PC-3 (cell line): ENCODE data around the gene KTI12. TPM values are rescaled to one million over a fixed set of nuclear protein-coding genes. Genes with fewer than 3 reads are reported as not detected.
A peak's percentile ranks its signal among the peaks of the same experiment; 100 is the strongest.
"Not testable (repeated sequence)": the region's sequence is repeated elsewhere in the genome, so short reads cannot be mapped to it uniquely, and the experiment has no call there.

ENCODE experiments used
- ATAC-seq: fragments of 200-7000 bp; cut with Tn5 transposase; 2 replicates; pipeline ENCODE4 v1.9.1; 2020; ENCODE audit warnings: mild to moderate bottlenecking, moderate library complexity
- Bru-seq: library from RNA; stranded (reverse); fragments of 400-500 nt; gene quantifications from one replicate; lab custom pipeline; 2021; lab: Mats Ljungman, UMichigan
- BruChase-seq, 2 experiments: library from RNA; stranded (reverse); fragments of 400-500 nt; gene quantifications; one replicate each; lab custom pipeline; 2021; lab: Mats Ljungman, UMichigan
- BruUV-seq: library from RNA; stranded (reverse); fragments of 400-500 nt; replicated peaks from 2 replicates; lab custom pipeline; 2021; lab: Mats Ljungman, UMichigan
- CTCF ChIA-PET: fragments of 300-600 bp; sonication (Branson Sonifier 250); formaldehyde crosslinking; loops from one replicate; lab custom pipeline; 2022; ENCODE audit warnings: antibody characterized with exemption; lab: Charles Lee
- POLR2A ChIA-PET: fragments of 300-600 bp; sonication (Branson Sonifier 250); formaldehyde crosslinking; loops from one replicate; lab custom pipeline; 2022; ENCODE audit warnings: antibody characterized with exemption; ENCODE audit not compliant: unreplicated experiment; lab: Charles Lee
- DNase-seq: peaks from one replicate; pipeline ENCODE4 v3.0.0-alpha.2; 2015
- H2AFZ ChIP-seq: fragments of 300-600 bp; sonication (generic); 2 replicates; pipeline ENCODE4 v1.6.0; 2016; ENCODE audit warnings: antibody characterized with exemption, low read length
- H3F3A ChIP-seq: fragments of 300-600 bp; sonication (generic); one replicate; pipeline ENCODE4 v1.6.0; 2017; ENCODE audit warnings: antibody characterized with exemption, low read length, control low read depth, mild to moderate bottlenecking; ENCODE audit not compliant: unreplicated experiment
- H3K27ac ChIP-seq: fragments of 300-600 bp; sonication (generic); 2 replicates; pipeline ENCODE4 v1.5.1; 2016; ENCODE audit warnings: mild to moderate bottlenecking, low read length
- H3K27me3 ChIP-seq: fragments of 300-600 bp; sonication (generic); 2 replicates; pipeline ENCODE4 v1.6.1; 2016; ENCODE audit warnings: low read length, mixed read lengths
- H3K36me3 ChIP-seq: fragments of 300-600 bp; sonication (generic); 2 replicates; pipeline ENCODE4 v1.6.1; 2016; ENCODE audit warnings: low read depth, mixed run types, low read length, mixed read lengths
- H3K4me1 ChIP-seq: fragments of 300-600 bp; sonication (generic); 2 replicates; pipeline ENCODE4 v1.5.1; 2016; ENCODE audit warnings: low read length; ENCODE audit not compliant: insufficient read depth
- H3K4me2 ChIP-seq: fragments of 300-600 bp; sonication (generic); 2 replicates; pipeline ENCODE4 v1.6.0; 2016; ENCODE audit warnings: low read length
- H3K4me3 ChIP-seq: fragments of 300-600 bp; sonication (generic); 2 replicates; pipeline ENCODE4 v1.5.1; 2016; ENCODE audit warnings: mild to moderate bottlenecking, low read length, mixed read lengths
- H3K79me2 ChIP-seq: fragments of 300-600 bp; sonication (generic); 2 replicates; pipeline ENCODE4 v1.6.1; 2017; ENCODE audit warnings: low read length, mixed read lengths
- H3K9ac ChIP-seq: fragments of 300-600 bp; sonication (generic); 2 replicates; pipeline ENCODE4 v1.6.0; 2016; ENCODE audit warnings: mild to moderate bottlenecking, low read length
- H3K9me2 ChIP-seq: fragments of 300-600 bp; sonication (generic); replicated peaks from 2 replicates; pipeline ENCODE4 v1.6.1; 2016; ENCODE audit warnings: mixed run types, low read length, mixed read lengths
- H3K9me3 ChIP-seq: fragments of 300-600 bp; sonication (generic); 2 replicates; pipeline ENCODE4 v1.6.1; 2016; ENCODE audit warnings: low read length, mixed read lengths
- H4K20me1 ChIP-seq: fragments of 300-600 bp; sonication (generic); 2 replicates; pipeline ENCODE4 v1.6.1; 2016; ENCODE audit warnings: low read length, mixed read lengths
- EZH2 ChIP-seq: fragments of 300-600 bp; sonication (generic); IDR thresholded peaks from one replicate; pipeline ENCODE4 v1.6.1; 2017; ENCODE audit warnings: antibody characterized with exemption, mild to moderate bottlenecking, low read length; ENCODE audit not compliant: unreplicated experiment
- EZH2phosphoT487 ChIP-seq: fragments of 300-600 bp; sonication (generic); IDR thresholded peaks from 2 replicates; pipeline ENCODE4 v1.6.1; 2018; ENCODE audit warnings: mild to moderate bottlenecking, antibody characterized with exemption, low read length, borderline replicate concordance
- intact Hi-C: fragments of 100-400 bp; cut with micrococcal nuclease; formaldehyde crosslinking; loops from 2 replicates; pipeline ENCODE4 v1.9.0; 2023
- long read RNA-seq: library from polyadenylated mRNA; unstranded; transcript quantifications from one replicate; pipeline ENCODE4 v2.0.0, GENCODE V29; 2021; ENCODE audit not compliant: unreplicated experiment
- total RNA-seq: library from RNA; depleted of rRNA; stranded (reverse); fragments of >200 nt; gene quantifications from 2 replicates; pipeline ENCODE4 v1.2.3, GENCODE V29; 2014; rRNA removed
- TF ChIP-seq, protein P1 (sequence below): fragments of 300-600 bp; sonication (generic); conservative IDR thresholded peaks from 2 replicates; pipeline ENCODE4 v1.5.1; 2017; ENCODE audit warnings: antibody characterized with exemption, low read depth, mild to moderate bottlenecking, low read length

Gene KTI12, protein sequence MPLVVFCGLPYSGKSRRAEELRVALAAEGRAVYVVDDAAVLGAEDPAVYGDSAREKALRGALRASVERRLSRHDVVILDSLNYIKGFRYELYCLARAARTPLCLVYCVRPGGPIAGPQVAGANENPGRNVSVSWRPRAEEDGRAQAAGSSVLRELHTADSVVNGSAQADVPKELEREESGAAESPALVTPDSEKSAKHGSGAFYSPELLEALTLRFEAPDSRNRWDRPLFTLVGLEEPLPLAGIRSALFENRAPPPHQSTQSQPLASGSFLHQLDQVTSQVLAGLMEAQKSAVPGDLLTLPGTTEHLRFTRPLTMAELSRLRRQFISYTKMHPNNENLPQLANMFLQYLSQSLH
- total RNA-seq (9.7 and 12.8 TPM in 2 replicates), Bru-seq, nascent RNA (percentile 82 among the genes with signal in this experiment), BruChase-seq, experiment 1, labeled RNA remaining after a 6-hour chase (percentile 79 among the genes with signal in this experiment), BruChase-seq, experiment 2, labeled RNA remaining after a 2-hour chase (percentile 95 among the genes with signal in this experiment)
- long read RNA-seq, transcript KTI12-201 (1 exons, 1,714 nt): major isoform, 47 of 47 reads
- long read RNA-seq, partial matches to known transcripts: 0 of 47 reads
- long read RNA-seq, other reads (novel, unspliced or antisense): 0 of 47 reads

DNA sequence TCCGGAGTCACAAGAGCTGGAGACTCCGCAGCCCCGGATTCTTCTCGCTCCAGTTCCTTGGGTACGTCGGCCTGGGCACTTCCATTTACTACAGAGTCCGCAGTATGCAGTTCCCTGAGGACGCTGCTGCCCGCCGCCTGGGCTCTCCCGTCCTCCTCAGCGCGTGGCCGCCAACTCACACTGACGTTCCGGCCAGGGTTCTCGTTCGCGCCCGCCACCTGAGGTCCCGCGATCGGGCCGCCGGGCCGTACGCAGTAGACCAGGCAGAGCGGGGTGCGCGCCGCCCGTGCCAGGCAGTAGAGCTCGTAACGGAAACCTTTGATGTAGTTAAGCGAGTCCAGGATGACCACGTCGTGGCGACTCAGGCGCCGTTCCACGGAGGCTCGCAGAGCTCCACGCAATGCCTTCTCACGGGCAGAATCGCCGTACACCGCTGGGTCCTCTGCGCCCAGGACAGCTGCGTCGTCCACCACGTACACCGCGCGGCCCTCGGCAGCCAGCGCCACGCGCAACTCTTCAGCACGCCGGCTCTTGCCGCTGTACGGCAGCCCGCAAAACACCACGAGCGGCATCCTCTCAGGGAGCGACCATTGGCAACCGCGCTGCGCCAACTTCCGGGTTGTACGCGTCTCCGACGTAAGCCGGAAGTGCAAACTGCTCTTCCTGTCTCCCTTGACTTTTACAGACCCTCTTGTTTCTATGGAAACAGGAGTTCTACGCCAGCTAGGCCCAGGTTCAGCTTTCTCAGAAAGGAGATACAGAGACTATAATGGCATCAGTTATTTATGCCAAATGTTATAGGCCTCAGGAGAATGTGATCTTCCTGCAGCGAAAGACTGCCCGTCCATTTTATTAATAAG lies at the start of gene KTI12:
Gene KTI12 (minus strand): TSS at position 621 of the 860 bp plus-strand sequence. CDS start 49 bp downstream, at position 572.
- Histone ChIP-seq H4K20me1 (peaks cover 15% of the 10 kb centered on the region), H3K9ac (peak within 1 kb of the TSS; percentile 92), H3F3A (no peaks in the 10 kb centered on the region), H3K4me1 (peaks cover 15% of the 10 kb centered on the region), H3K79me2 (peaks cover 35% of the 10 kb centered on the region), H3K4me3 (peak within 1 kb of the TSS; percentile 97), H3K36me3 (no peaks in the 10 kb centered on the region; the same call in 1 of the 2 replicates), H2AFZ (peak within 1 kb of the TSS; percentile 95), H3K9me2 (no peaks in the 10 kb centered on the region), H3K27me3 (no peaks in the 10 kb centered on the region), H3K4me2 (peak within 1 kb of the TSS; percentile 91), H3K9me3 (no peaks in the 10 kb centered on the region), H3K27ac (peak within 1 kb of the TSS; percentile 59)
- BruUV-seq: TSS peak; percentile 66
- CTCF ChIA-PET: no interaction called here
- intact Hi-C loops: loop anchor here (1.0 kb wide), 1 partner anchor 23 kb away; the partner anchor contains the start of gene BTF3L4
- DNase-seq (peak; percentile 86), ATAC-seq (peak; percentile 84)
- POLR2A ChIA-PET: no interaction called here
- TF ChIP-seq, protein P1, sequence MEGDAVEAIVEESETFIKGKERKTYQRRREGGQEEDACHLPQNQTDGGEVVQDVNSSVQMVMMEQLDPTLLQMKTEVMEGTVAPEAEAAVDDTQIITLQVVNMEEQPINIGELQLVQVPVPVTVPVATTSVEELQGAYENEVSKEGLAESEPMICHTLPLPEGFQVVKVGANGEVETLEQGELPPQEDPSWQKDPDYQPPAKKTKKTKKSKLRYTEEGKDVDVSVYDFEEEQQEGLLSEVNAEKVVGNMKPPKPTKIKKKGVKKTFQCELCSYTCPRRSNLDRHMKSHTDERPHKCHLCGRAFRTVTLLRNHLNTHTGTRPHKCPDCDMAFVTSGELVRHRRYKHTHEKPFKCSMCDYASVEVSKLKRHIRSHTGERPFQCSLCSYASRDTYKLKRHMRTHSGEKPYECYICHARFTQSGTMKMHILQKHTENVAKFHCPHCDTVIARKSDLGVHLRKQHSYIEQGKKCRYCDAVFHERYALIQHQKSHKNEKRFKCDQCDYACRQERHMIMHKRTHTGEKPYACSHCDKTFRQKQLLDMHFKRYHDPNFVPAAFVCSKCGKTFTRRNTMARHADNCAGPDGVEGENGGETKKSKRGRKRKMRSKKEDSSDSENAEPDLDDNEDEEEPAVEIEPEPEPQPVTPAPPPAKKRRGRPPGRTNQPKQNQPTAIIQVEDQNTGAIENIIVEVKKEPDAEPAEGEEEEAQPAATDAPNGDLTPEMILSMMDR: no peak
- TF ChIP-seq EZH2 (no peak), EZH2phosphoT487 (no peak)

DNA sequence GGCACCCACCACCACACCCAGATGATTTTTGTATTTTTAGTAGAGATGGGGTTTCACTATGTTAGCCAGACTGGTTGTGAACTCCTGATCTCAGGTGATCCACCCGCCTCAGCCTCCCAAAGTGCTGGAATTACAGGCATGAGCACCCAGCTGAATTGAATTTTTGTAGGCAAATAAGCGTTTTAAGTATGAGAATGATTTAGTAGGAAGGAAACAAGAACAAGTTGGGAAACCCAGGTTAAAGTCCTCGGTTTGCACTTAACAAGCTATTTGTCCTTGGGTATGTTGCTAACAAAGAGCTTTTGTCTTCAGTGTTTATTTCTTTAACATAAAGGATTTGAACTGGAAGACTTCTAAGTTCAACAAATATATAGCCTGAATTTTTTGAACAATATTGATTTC lies 46.4 kb upstream of the KTI12 start:
- intact Hi-C loops: no loop called here
- no peak overlapping the region for H3K4me2 ChIP-seq
- no peaks in the 10 kb centered on the region for H4K20me1 ChIP-seq
- no peak overlapping the region for H3K4me3 ChIP-seq
- ATAC-seq (no peak), DNase-seq (no peak)
- H2AFZ ChIP-seq: no peak overlapping the region
- no peak overlapping the region for H3K9ac ChIP-seq
- ChIA-PET POLR2A (no interaction called here), CTCF (no interaction called here)
- H3K9me2 ChIP-seq: no peaks in the 10 kb centered on the region
- no peaks in the 10 kb centered on the region for H3K9me3 ChIP-seq
- no peaks in the 10 kb centered on the region for H3K27me3 ChIP-seq
- H3K36me3 ChIP-seq: peaks cover 14% of the 10 kb centered on the region; the same call in 1 of the 2 replicates
- BruUV-seq: no TSS peak
- no peaks in the 10 kb centered on the region for H3F3A ChIP-seq
- H3K4me1 ChIP-seq: no peaks in the 10 kb centered on the region
- TF ChIP-seq, protein P1: no peak
- no peak for TF ChIP-seq EZH2phosphoT487
- no peak for TF ChIP-seq EZH2
- peaks cover 12% of the 10 kb centered on the region; the same call in 1 of the 2 replicates for H3K79me2 ChIP-seq
- no peak overlapping the region for H3K27ac ChIP-seq

DNA sequence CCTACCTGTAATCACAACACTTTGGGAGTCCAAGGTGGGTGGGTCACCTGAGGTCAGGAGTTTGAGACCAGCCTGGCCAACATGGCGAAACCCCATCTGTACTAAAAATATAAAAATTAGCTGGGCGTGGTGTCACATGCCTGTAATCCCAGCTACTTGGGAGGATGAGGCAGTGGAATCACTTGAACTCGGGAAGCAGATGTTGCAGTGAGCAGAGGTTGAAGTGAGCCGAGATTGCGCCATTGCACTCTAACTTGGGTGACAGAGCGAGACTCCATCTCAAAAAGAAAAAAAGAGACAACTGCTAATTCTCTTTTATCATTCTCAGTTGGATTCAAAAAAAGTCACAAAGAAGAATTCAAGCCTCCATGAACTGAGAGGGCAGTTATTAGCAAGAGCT lies 43.7 kb upstream of the KTI12 start:
- H3K27me3 ChIP-seq, H3F3A ChIP-seq, DNase-seq, POLR2A ChIA-PET, BruUV-seq, H3K9me3 ChIP-seq, intact Hi-C loops, H3K4me1 ChIP-seq, H3K27ac ChIP-seq, ATAC-seq, CTCF ChIA-PET, H4K20me1 ChIP-seq, H2AFZ ChIP-seq, H3K9me2 ChIP-seq, H3K4me2 ChIP-seq, H3K9ac ChIP-seq, H3K4me3 ChIP-seq: not testable (repeated sequence)
- H3K36me3 ChIP-seq: peaks cover 18% of the 10 kb centered on the region; the same call in 1 of the 2 replicates
- peaks cover 17% of the 10 kb centered on the region for H3K79me2 ChIP-seq
